ENCODE data around the gene MYO9B. TPM values are rescaled to one million over a fixed set of nuclear protein-coding genes. Genes with fewer than 3 reads are reported as not detected.
A peak's percentile ranks its signal among the peaks of the same experiment; 100 is the strongest.

MYO9B gene
- total and polyA plus RNA-seq, 2 of the 13 experiments (the other 11 are each of a cell fraction or from before 2014, with no cell fraction given), result 18.0 to 18.3 TPM

DNA sequence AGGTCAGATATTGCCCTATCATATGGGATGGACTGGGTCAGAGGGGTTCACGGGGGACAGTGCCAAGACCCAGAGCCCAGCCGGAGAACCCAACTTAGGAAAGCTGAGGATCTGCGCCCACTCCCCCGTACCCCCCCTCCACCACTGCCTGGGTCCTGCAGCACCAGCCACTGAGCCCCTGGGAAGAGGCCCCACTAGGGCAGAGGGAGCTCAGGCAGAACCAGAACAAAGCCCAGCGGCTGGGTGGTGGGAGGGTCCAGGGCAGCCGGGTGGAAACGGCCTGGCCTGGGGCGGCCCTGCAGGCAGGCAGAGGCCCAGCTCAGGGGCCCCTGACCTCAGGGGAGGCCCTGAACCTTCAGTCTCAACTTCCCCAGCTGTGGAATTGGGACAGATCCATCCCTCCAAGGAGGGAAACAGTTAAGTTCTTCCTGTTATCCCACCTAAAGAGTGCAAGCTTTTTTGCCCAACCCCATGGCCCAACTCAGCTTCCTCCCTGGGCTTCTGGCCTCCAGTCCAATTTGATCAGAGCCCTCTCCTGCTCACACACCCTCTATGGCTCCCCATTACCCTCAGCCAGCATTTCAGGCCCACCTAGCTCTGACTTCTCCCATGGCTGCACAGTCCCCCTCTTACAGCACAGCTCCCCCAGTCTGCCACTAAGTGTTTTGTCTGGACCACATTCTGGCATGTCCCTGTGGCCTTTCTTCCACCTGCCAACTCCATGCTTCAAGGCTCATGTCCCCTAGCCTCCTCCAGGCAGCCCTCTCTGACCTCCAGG is 167.0 kb downstream of the MYO9B start (continued):
- TF ChIP-seq THAP8 (CRISPR knock-in tag; IDR thresholded peaks at IDR 0.05; ENCODE audit: borderline replicate concordance) (no peak), PHF21A (CRISPR knock-in tag; IDR thresholded peaks at IDR 0.05) (peak; percentile 11; the same call in 1 of the 2 replicates), SSRP1 (CRISPR knock-in tag; IDR thresholded peaks at IDR 0.05) (no peak), ZNF691 (CRISPR knock-in tag; IDR thresholded peaks at IDR 0.05; ENCODE audit: borderline replicate concordance, low read depth) (no peak), TBL1XR1 (IDR thresholded peaks at IDR 0.05; ENCODE audit: borderline replicate concordance, low read length, partially characterized antibody) (no peak), ZFP36 (IDR thresholded peaks at IDR 0.05; ENCODE audit: borderline replicate concordance, low read depth, low read length, partially characterized antibody) (peak; percentile 9), PHF20 (CRISPR knock-in tag; IDR thresholded peaks at IDR 0.05) (no peak), ZNF564 (CRISPR knock-in tag; IDR thresholded peaks at IDR 0.05) (no peak), FOXK2 (IDR thresholded peaks at IDR 0.05) (no peak), ZFX (CRISPR knock-in tag; IDR thresholded peaks at IDR 0.05; ENCODE audit: low read depth) (peak; percentile 66), ZEB1 (IDR thresholded peaks at IDR 0.05; ENCODE audit: insufficient replicate concordance, low read depth) (no peak), NCOA1 (CRISPR knock-in tag; IDR thresholded peaks at IDR 0.05) (no peak), PRDM10 (CRISPR knock-in tag; IDR thresholded peaks at IDR 0.05; ENCODE audit: low read depth) (no peak), SOX13 (IDR thresholded peaks at IDR 0.05) (no peak), SOX13 (CRISPR knock-in tag; conservative IDR thresholded peaks at IDR 0.05 in 1 of 2, IDR thresholded peaks at IDR 0.05 in 1 of 2) (no peak)
- TF ChIP-seq, protein P1, sequence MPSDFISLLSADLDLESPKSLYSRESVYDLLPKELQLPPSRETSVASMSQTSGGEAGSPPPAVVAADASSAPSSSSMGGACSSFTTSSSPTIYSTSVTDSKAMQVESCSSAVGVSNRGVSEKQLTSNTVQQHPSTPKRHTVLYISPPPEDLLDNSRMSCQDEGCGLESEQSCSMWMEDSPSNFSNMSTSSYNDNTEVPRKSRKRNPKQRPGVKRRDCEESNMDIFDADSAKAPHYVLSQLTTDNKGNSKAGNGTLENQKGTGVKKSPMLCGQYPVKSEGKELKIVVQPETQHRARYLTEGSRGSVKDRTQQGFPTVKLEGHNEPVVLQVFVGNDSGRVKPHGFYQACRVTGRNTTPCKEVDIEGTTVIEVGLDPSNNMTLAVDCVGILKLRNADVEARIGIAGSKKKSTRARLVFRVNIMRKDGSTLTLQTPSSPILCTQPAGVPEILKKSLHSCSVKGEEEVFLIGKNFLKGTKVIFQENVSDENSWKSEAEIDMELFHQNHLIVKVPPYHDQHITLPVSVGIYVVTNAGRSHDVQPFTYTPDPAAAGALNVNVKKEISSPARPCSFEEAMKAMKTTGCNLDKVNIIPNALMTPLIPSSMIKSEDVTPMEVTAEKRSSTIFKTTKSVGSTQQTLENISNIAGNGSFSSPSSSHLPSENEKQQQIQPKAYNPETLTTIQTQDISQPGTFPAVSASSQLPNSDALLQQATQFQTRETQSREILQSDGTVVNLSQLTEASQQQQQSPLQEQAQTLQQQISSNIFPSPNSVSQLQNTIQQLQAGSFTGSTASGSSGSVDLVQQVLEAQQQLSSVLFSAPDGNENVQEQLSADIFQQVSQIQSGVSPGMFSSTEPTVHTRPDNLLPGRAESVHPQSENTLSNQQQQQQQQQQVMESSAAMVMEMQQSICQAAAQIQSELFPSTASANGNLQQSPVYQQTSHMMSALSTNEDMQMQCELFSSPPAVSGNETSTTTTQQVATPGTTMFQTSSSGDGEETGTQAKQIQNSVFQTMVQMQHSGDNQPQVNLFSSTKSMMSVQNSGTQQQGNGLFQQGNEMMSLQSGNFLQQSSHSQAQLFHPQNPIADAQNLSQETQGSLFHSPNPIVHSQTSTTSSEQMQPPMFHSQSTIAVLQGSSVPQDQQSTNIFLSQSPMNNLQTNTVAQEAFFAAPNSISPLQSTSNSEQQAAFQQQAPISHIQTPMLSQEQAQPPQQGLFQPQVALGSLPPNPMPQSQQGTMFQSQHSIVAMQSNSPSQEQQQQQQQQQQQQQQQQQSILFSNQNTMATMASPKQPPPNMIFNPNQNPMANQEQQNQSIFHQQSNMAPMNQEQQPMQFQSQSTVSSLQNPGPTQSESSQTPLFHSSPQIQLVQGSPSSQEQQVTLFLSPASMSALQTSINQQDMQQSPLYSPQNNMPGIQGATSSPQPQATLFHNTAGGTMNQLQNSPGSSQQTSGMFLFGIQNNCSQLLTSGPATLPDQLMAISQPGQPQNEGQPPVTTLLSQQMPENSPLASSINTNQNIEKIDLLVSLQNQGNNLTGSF (CRISPR knock-in tag; IDR thresholded peaks at IDR 0.05), result no peak
